MCF 10A (cell line): ENCODE data around the gene GET4. TPM values are rescaled to one million over a fixed set of nuclear protein-coding genes. Genes with fewer than 3 reads are reported as not detected.
"Not testable (repeated sequence)": the region's sequence is repeated elsewhere in the genome, so short reads cannot be mapped to it uniquely, and the experiment has no call there.

Experiments used
- BruUV-seq: library from RNA; stranded (reverse); fragments of 400-500 nt; replicated peaks from 2 replicates; lab custom pipeline; 2021; lab: Mats Ljungman, UMichigan
- CTCF ChIA-PET: fragments of 300-600 bp; sonication (Branson Sonifier 250); formaldehyde crosslinking; extraction: SDS; loops from one replicate; lab custom pipeline; 2021; ENCODE audit warnings: antibody characterized with exemption, inconsistent platforms; lab: Yijun Ruan, JAX
- POLR2A ChIA-PET: fragments of 300-600, 350-650 bp; sonication (Branson Sonifier 250); formaldehyde crosslinking; extraction: SDS; loops from one replicate; lab custom pipeline; 2020; ENCODE audit warnings: antibody characterized with exemption, inconsistent platforms; lab: Yijun Ruan, JAX
- DNase-seq: peaks from one replicate; pipeline ENCODE4 v3.0.0-alpha.2; 2018; ENCODE audit not compliant: unreplicated experiment
- H3K27ac Mint-ChIP-seq: one replicate; pipeline ENCODE4 v1.8.0; 2022; ENCODE audit warnings: mild to moderate bottlenecking, low read depth, mixed read lengths; ENCODE audit not compliant: unreplicated experiment
- H3K27me3 Mint-ChIP-seq: one replicate; pipeline ENCODE4 v1.8.0; 2022; ENCODE audit warnings: mixed read lengths; ENCODE audit not compliant: insufficient read depth, unreplicated experiment
- H3K36me3 Mint-ChIP-seq: one replicate; pipeline ENCODE4 v1.8.0; 2022; ENCODE audit warnings: mild to moderate bottlenecking, moderate library complexity, mixed read lengths; ENCODE audit not compliant: insufficient read depth, unreplicated experiment
- H3K4me1 Mint-ChIP-seq: one replicate; pipeline ENCODE4 v1.8.0; 2022; ENCODE audit warnings: mixed read lengths; ENCODE audit not compliant: insufficient read depth, unreplicated experiment
- H3K4me3 Mint-ChIP-seq: one replicate; pipeline ENCODE4 v1.8.0; 2022; ENCODE audit warnings: mild to moderate bottlenecking, moderate library complexity, mixed read lengths; ENCODE audit not compliant: unreplicated experiment
- H3K9me3 Mint-ChIP-seq: one replicate; pipeline ENCODE4 v1.8.0; 2022; ENCODE audit warnings: mixed read lengths; ENCODE audit not compliant: unreplicated experiment
- CTCF ChIP-seq: fragments of 200-600 bp; IDR thresholded peaks from one replicate; pipeline ENCODE4 v1.8.0; 2022; ENCODE audit warnings: antibody characterized with exemption, mild to moderate bottlenecking; ENCODE audit not compliant: unreplicated experiment
- intact Hi-C: fragments of 100-400 bp; cut with micrococcal nuclease; formaldehyde crosslinking; loops from 2 replicates; pipeline ENCODE4 v1.14.1; 2022
- total RNA-seq: library from RNA; stranded (reverse); gene quantifications from 2 replicates; pipeline ENCODE4 v1.2.3, GENCODE V29; 2022

GET4 gene
- total RNA-seq, 1 experiment from 2014 or later: 32.6 TPM

- POLR2A ChIA-PET: interaction anchor here (0.6 to 1.6 kb wide), 3 partner anchors 9 to 14 kb away, joined by 3 to 4 read pairs (median 3); no protein-coding TSS in a partner anchor
- Mint-ChIP-seq H3K27ac (no peak overlapping the region), H3K9me3 (no peaks in the 10 kb centered on the region), H3K36me3 (no peaks in the 10 kb centered on the region), H3K4me3 (no peak overlapping the region), H3K4me1 (no peaks in the 10 kb centered on the region), H3K27me3 (no peaks in the 10 kb centered on the region)
- BruUV-seq: no TSS peak
- intact Hi-C loops: no loop called here
- no peak for TF ChIP-seq CTCF
- CTCF ChIA-PET: no interaction called here
- no peak for DNase-seq
Observed at GRCh38 chr7:922334-923107, 46.2 kb downstream of the GET4 start.

GRCh38 chr7:923108-924041, 47.0 kb downstream of the GET4 start:
- no TSS peak for BruUV-seq
- intact Hi-C loops: no loop called here
- no peaks in the 10 kb centered on the region for H3K9me3 Mint-ChIP-seq

GRCh38 chr7:924042-924441, 47.7 kb downstream of the GET4 start:
- DNase-seq, intact Hi-C loops, H3K27ac Mint-ChIP-seq, H3K9me3 Mint-ChIP-seq, BruUV-seq, POLR2A ChIA-PET, H3K4me3 Mint-ChIP-seq, H3K4me1 Mint-ChIP-seq, H3K27me3 Mint-ChIP-seq, H3K36me3 Mint-ChIP-seq, CTCF ChIA-PET: not testable (repeated sequence)

More at GRCh38 chr7:923108-924041, 47.0 kb downstream of the GET4 start:
- Mint-ChIP-seq H3K27me3 (no peaks in the 10 kb centered on the region), H3K27ac (no peak overlapping the region), H3K36me3 (no peaks in the 10 kb centered on the region), H3K4me3 (no peak overlapping the region), H3K4me1 (no peaks in the 10 kb centered on the region)
- DNase-seq: no peak
- TF ChIP-seq CTCF: no peak
- ChIA-PET CTCF (no interaction called here), POLR2A (interaction anchor here (0.6 to 1.6 kb wide), 2 partner anchors 10 to 15 kb away, joined by 3 read pairs; no protein-coding TSS in a partner anchor)

GRCh38 chr7:924541-925231, 48.3 kb downstream of the GET4 start:
- BruUV-seq: no TSS peak
- H3K9me3 Mint-ChIP-seq: no peaks in the 10 kb centered on the region
- H3K4me1 Mint-ChIP-seq: no peaks in the 10 kb centered on the region
- H3K4me3 Mint-ChIP-seq: no peak overlapping the region
- no peak for TF ChIP-seq CTCF
- H3K27ac Mint-ChIP-seq: no peak overlapping the region
- no peak for DNase-seq
- POLR2A ChIA-PET: no interaction called here
- no peaks in the 10 kb centered on the region for H3K27me3 Mint-ChIP-seq
- CTCF ChIA-PET: no interaction called here
- intact Hi-C loops: no loop called here
- H3K36me3 Mint-ChIP-seq: no peaks in the 10 kb centered on the region
